PFSK-1 (cell line): ENCODE measurements around the gene MAP4.

Experiments used
- POLR2AphosphoS5 ChIP-seq: IDR thresholded peaks from 2 replicates; pipeline ENCODE4 v1.6.1; 2012; ENCODE audit warnings: low read depth, mild to moderate bottlenecking, control low read depth, low read length, moderate library complexity
- SIN3A ChIP-seq: IDR thresholded peaks from 2 replicates; pipeline ENCODE4 v1.6.1; 2012; ENCODE audit warnings: mild to moderate bottlenecking, low read length, moderate library complexity, borderline replicate concordance; ENCODE audit not compliant: insufficient read depth
- TAF1 ChIP-seq: IDR thresholded peaks from 2 replicates; pipeline ENCODE4 v1.6.1; 2012; ENCODE audit warnings: low read length, control low read depth, borderline replicate concordance; ENCODE audit not compliant: insufficient read depth
- TF ChIP-seq, protein P1 (sequence below), 2 experiments: IDR thresholded peaks; 2 replicates each; pipeline versions ENCODE4 v1.6.1 to v1.8.0; 2011 to 2012; ENCODE audit warnings: low read depth in 2 of 2, low read length in 2 of 2, control low read depth in 1 of 2, inconsistent platforms in 1 of 2, mild to moderate bottlenecking in 1 of 2, moderate library complexity in 1 of 2; ENCODE audit not compliant: insufficient read depth in 1 of 2

DNA sequence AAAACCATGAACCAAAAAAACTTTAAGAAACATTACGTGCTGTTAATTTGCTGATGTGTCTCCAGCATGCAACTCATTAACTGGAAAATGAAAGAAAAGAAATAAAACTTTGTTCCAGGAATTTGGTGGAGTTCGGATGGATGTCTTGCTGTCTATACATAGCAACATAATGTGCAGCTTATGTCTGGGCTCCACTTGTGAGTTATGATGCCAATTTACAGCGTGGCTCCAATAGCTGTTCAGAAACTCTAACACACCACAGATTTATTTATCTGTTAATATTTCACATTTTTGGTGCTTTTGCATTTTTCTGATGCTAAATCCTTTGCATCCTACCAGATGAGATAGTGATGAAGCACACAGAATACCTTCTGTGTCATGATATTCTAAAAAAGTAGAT, 45.1 kb downstream of the MAP4 start:
- TF ChIP-seq TAF1 (no peak), SIN3A (no peak), POLR2AphosphoS5 (no peak)
- TF ChIP-seq, protein P1, sequence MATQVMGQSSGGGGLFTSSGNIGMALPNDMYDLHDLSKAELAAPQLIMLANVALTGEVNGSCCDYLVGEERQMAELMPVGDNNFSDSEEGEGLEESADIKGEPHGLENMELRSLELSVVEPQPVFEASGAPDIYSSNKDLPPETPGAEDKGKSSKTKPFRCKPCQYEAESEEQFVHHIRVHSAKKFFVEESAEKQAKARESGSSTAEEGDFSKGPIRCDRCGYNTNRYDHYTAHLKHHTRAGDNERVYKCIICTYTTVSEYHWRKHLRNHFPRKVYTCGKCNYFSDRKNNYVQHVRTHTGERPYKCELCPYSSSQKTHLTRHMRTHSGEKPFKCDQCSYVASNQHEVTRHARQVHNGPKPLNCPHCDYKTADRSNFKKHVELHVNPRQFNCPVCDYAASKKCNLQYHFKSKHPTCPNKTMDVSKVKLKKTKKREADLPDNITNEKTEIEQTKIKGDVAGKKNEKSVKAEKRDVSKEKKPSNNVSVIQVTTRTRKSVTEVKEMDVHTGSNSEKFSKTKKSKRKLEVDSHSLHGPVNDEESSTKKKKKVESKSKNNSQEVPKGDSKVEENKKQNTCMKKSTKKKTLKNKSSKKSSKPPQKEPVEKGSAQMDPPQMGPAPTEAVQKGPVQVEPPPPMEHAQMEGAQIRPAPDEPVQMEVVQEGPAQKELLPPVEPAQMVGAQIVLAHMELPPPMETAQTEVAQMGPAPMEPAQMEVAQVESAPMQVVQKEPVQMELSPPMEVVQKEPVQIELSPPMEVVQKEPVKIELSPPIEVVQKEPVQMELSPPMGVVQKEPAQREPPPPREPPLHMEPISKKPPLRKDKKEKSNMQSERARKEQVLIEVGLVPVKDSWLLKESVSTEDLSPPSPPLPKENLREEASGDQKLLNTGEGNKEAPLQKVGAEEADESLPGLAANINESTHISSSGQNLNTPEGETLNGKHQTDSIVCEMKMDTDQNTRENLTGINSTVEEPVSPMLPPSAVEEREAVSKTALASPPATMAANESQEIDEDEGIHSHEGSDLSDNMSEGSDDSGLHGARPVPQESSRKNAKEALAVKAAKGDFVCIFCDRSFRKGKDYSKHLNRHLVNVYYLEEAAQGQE (IDR thresholded peaks at IDR 0.05; ENCODE audit: insufficient read depth in 1 of 2, low read depth in 2 of 2, low read length in 2 of 2), result no peak
